ENCODE data around the gene EYA2.

DNA sequence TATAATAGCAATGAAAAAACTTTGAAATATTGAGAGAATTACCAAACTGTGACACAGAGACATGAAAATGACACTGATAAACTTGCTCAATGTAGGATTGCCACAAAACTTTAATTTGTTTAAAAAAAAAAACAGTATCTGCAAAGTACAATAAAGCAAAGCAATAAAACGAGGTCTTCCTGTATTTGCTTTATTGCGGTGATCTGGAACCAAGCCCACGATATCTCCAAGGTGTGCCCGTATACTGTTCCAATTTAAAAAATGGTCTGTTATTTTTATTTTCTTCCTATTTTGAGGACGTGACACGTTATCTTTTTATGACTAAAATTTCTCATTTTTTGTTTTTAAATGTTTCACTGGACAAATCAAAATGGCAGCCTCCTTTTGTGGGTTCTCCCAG is 25.5 kb downstream of the EYA2 start:
- TF ChIP-seq, protein P1, sequence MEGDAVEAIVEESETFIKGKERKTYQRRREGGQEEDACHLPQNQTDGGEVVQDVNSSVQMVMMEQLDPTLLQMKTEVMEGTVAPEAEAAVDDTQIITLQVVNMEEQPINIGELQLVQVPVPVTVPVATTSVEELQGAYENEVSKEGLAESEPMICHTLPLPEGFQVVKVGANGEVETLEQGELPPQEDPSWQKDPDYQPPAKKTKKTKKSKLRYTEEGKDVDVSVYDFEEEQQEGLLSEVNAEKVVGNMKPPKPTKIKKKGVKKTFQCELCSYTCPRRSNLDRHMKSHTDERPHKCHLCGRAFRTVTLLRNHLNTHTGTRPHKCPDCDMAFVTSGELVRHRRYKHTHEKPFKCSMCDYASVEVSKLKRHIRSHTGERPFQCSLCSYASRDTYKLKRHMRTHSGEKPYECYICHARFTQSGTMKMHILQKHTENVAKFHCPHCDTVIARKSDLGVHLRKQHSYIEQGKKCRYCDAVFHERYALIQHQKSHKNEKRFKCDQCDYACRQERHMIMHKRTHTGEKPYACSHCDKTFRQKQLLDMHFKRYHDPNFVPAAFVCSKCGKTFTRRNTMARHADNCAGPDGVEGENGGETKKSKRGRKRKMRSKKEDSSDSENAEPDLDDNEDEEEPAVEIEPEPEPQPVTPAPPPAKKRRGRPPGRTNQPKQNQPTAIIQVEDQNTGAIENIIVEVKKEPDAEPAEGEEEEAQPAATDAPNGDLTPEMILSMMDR (IDR thresholded peaks at IDR 0.05): no peak
- no peak for TF ChIP-seq EZH2 (IDR thresholded peaks at IDR 0.05; ENCODE audit: borderline replicate concordance, insufficient read depth, low read depth, low read length, poor library complexity, severe bottlenecking)

Data from B cell (primary cell).